ENCODE data around the gene CCDC97.

The CCDC97 gene

DNA sequence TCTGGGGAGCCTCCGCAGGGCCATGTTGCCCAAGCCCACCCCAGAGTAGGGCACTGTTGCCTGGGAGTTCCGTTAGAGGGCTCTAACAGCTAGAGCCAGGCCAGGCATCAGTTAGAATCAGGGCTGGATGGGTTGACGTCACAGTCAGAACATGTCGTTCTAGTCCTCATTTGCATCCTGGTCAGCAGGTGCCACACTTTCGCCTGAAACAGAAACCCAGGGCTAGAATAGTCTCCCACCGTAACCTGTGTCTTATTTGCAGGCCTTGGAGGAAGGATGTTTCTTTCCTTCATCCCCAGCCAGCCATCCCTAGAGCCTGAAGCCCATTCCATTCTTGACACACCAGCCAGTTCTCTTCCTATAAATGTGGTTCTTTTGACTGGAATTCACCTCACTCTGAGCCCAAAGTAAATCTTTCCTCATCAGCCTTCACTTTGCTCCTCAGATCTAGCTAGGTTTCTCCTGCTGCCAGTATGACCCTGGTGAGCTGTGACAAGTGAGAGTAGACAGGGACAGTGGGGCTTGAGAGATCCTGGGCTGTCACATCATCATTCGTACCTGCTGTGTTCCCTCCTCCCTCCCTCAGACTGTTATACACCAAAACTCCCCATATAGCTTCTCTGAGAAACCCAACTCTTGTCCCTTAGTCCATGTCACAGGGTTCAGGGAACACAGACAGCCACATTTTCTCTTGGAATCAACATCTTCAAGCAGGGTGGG lies 12.2 kb upstream of the CCDC97 start:
- DNase-seq (ENCODE audit: low read depth in 3 of 3, low spot score in 1 of 3), result no peak

GRCh38 chr19:41298348-41298964 lies 11.5 kb upstream of the CCDC97 start:
- DNase-seq (ENCODE audit: low read depth in 3 of 3, low spot score in 1 of 3), result no peak

DNA sequence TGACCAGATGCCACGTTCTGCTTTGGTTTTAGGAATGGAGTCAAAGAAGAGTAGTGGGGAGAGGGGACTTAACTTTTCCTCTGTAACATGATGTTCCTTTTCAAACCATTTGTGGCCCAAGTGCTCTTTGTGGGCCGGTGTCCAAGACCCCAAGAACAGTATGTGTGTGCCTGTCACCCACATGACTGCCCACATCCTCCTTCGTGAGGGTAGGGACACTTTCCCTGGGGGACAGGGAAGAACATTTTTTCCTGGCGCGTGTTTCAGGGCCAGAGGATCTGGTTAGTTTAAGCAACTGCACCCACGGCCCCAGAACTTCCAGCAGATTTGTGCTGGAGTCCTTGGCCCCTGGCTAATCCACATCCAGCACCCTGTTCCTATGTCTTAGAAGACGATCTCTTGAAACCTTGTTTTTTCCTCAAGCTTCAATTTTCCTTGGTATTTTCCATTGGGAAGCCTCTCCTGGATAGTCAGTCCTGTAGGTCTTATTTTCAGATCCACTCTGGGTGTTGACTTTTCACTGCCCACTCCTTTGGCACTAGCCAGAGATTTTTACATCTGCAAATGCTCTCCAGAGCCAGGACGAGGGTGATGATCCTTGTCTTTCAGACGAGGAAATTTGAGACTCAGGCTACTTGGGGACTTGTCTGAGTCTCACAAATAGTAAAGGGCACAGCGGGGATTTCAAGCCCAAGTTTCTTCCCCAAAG lies 10.8 kb upstream of the CCDC97 start:
- DNase-seq (ENCODE audit: low read depth in 3 of 3, low spot score in 1 of 3), result no peak

GRCh38 chr19:41299755-41300089 lies 10.2 kb upstream of the CCDC97 start:
- no peak for DNase-seq (ENCODE audit: low read depth in 3 of 3, low spot score in 1 of 3)

GRCh38 chr19:41300555-41300954 lies 9.4 kb upstream of the CCDC97 start:
- DNase-seq (ENCODE audit: low read depth in 3 of 3, low spot score in 1 of 3), result no peak

DNA sequence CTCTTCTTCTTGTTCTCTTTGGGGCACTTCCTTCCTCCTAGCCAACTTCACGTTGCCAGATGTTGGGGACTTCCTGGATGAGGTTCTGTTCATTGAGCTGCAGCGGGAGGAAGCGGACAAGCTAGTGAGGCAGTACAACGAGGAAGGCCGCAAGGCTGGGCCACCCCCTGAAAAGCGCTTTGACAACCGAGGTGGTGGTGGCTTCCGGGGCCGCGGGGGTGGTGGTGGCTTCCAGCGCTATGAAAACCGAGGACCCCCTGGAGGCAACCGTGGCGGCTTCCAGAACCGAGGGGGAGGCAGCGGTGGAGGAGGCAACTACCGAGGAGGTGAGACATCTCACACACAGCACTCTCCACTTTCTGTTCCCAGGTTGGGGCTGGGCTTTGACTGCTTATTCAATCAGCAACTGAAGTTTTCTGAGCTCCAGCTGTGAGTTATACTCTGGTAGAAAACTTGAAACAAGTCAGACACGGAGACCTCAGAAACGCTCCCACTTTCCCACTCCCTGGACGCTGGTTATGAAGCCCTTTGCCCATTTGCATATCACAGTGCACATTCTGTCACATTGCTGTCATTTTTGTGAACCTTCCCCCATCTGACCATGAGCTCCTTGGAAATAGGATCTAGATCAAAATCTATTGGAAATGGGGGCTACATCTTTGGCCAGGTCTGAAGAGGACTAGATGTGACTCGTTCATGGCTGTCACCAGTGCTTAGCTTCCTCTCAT lies 7.2 kb upstream of the CCDC97 start:
- peak in 1 of 3 donors; percentile 51 for DNase-seq (ENCODE audit: low read depth in 3 of 3, low spot score in 1 of 3)

- no peak for DNase-seq (ENCODE audit: low read depth in 3 of 3, low spot score in 1 of 3)
These were observed 6.0 kb upstream of the CCDC97 start for GRCh38 chr19:41303954-41304353.

DNA sequence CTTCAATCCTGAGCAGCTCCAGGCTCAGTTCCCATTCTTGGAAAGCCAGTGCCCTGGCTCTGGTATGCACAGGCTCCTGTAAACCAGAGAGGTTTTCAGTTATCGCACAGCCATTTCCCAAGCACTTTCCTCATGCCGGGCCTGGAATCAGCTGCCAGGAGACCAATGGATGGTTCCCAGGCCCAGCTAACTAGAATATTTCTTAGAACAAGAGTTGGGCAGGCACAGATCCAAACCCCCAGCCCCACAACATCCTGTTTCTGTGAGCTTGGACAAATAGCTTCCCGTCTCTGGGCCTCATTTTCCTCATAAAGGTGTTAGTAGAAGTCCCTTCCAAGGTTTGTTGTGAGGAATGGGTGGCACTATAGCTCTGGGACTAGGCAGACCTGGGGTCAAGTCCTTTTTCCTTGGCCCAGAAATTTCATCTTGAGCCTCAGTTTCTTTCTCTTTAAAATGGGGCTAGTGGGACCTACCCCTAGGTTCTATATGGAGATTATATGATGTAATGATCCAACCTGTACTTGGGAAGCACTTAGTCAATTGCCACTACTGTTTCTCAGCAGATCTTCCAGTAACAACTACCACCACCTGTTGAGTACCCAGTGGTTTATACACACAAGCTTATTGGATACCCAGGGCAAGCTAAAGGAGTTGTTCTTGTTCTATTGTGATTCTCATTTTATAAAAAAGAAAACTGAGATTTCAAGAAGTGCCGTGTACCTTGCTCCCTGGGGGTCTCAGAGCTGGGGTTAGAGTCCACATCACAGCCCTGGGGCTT lies 5.1 kb upstream of the CCDC97 start:
- no peak for DNase-seq (ENCODE audit: low read depth in 3 of 3, low spot score in 1 of 3)

GRCh38 chr19:41305927-41306793 lies 3.8 kb upstream of the CCDC97 start:
- DNase-seq (ENCODE audit: low read depth in 3 of 3, low spot score in 1 of 3), result no peak

- no peak for DNase-seq (ENCODE audit: low read depth in 3 of 3, low spot score in 1 of 3)
These were observed 2.7 kb upstream of the CCDC97 start for GRCh38 chr19:41307090-41307875.

DNA sequence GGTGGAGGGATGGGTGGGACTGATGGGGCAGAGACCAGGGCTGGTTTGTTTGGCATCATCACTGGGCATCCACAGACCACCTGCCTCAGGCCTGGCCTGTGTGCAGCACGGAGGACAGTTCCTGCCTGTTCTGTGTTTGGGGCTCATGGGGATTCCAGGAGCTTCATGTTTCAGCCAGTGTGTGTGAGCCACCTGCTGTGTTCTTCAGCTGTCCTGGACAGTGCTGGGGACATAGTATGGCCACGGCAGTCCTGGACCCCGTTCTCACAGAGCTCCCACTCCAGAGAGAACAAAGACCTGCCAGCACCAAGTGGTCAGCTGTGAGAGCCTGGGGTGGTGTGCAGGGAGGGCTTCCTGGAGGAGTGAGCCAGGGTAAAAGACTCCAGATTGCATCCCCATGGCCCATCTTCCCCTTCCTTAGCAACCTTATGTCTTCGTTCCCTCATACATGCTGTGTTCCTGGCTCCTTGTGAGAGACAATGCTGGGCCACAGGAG lies 2.0 kb upstream of the CCDC97 start:
- DNase-seq (ENCODE audit: low read depth in 3 of 3, low spot score in 1 of 3), result no peak

GRCh38 chr19:41308450-41309179 lies 1.4 kb upstream of the CCDC97 start:
- DNase-seq (ENCODE audit: low read depth in 3 of 3, low spot score in 1 of 3), result peak; percentile 81 to 97 (median 88)

DNA sequence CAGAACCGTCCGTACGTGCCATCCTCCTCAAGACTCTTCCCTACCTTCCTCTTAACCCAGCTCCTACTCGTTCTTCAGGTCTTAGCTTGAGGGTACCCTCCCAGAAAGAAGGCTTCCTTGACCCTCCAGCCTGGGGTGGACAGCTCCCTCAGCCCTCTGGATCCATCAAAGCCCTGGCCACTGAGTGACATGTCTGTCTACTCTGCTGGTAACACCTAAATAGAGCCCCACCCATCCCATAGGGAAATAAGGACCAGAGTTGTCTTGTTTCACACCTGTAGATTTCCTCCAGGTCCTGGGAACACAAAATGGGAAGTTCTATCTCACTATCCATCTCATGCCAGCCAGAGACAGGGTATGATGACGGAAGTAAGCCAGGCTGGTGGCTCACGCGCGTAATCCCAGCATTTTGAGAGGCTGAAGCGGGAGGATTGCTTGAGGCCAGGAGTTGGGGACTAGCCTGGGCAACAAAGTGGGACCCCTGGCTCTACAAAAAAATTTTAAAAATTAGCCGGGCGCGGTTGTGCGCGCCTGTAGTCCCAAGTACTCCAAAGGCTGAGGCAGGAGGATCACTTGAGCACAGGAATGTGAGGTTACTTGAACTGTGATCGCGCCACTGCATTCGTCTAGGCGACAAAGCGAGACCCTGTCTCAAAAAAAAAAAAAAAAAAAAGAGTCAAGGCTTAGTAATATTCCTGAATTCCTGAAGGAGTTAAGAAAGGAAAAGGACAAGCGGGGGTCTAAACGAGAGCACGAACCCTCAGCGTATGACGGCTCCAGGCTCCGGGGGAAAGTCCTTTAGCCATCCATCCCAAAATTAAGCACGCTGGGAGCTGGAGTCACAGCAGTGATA lies 566 bp upstream of the CCDC97 start:
- no peak for DNase-seq (ENCODE audit: low read depth in 3 of 3, low spot score in 1 of 3)

GRCh38 chr19:41311072-41311471 lies 1.1 kb downstream of the CCDC97 start:
- no peak for DNase-seq (ENCODE audit: low read depth in 3 of 3, low spot score in 1 of 3)

DNA sequence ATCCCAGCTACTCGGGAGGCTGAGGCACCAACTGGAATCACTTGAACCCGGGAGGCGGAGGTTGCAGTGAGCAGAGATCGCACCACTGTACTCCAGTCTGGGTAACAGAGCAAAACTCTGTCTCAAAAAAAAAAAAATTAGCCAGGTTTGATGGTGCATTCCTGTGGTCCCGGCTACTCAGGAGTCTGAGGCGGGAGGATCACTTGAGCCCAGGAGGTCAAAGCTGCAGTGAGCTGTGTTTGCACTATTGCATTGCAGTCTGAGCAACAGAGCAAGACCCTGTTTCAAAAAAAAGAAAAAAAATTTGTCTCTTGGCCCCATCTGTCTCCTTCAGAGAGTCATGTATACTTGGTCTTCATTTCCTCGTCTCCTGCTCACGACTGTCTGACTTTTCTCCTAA lies 1.6 kb downstream of the CCDC97 start:
- DNase-seq (ENCODE audit: low read depth in 3 of 3, low spot score in 1 of 3), result no peak

DNA sequence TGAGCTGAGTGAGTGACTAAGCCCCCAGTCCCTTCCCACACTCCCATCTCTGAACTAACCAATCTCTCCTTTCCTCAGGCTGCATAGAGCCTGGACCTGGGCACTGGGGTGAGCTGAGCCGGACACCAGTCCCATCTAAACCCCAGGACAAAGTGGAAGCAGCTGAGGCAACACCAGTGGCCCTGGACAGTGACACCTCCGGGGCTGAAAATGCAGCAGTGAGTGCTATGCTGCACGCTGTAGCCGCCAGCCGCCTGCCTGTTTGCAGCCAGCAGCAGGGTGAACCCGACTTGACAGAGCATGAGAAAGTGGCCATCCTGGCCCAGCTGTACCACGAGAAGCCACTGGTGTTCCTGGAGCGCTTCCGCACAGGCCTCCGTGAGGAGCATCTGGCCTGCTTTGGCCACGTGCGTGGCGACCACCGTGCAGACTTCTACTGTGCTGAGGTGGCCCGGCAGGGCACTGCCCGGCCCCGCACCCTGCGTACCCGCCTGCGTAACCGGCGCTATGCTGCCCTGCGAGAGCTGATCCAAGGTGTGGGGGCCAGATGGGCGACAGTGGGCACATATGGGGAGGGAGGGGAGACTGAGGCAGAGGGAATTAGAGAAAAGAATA lies 6.4 kb downstream of the CCDC97 start:
- no peak for DNase-seq (ENCODE audit: low read depth in 3 of 3, low spot score in 1 of 3)
